ENCODE results near the gene RASA2.
A peak's percentile ranks its signal among the peaks of the same experiment; 100 is the strongest.

Gene RASA2

DNA sequence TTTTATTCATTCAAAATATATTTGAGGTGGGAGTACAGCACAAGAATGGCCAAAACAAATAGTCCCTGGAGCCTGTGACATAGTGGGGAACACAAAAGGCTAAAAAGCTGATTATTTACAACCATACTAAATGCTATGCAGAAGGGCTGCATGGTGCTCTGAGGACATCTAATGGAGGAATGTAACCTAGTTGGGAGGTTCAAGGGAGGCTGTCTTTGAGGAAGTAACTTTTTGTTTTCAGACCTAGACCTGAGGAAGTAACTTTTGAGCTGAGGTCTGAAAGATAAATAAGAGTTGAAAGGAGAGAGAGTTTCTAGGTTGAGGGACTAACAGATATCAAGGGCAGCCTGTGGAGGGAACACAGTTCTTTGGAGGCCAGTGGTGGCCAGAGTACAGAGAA, 34.8 kb upstream of the RASA2 start:
- TF ChIP-seq, protein P1, sequence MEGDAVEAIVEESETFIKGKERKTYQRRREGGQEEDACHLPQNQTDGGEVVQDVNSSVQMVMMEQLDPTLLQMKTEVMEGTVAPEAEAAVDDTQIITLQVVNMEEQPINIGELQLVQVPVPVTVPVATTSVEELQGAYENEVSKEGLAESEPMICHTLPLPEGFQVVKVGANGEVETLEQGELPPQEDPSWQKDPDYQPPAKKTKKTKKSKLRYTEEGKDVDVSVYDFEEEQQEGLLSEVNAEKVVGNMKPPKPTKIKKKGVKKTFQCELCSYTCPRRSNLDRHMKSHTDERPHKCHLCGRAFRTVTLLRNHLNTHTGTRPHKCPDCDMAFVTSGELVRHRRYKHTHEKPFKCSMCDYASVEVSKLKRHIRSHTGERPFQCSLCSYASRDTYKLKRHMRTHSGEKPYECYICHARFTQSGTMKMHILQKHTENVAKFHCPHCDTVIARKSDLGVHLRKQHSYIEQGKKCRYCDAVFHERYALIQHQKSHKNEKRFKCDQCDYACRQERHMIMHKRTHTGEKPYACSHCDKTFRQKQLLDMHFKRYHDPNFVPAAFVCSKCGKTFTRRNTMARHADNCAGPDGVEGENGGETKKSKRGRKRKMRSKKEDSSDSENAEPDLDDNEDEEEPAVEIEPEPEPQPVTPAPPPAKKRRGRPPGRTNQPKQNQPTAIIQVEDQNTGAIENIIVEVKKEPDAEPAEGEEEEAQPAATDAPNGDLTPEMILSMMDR (IDR thresholded peaks at IDR 0.05): peak; percentile 56; the same call in 1 of the 2 replicates

DNA sequence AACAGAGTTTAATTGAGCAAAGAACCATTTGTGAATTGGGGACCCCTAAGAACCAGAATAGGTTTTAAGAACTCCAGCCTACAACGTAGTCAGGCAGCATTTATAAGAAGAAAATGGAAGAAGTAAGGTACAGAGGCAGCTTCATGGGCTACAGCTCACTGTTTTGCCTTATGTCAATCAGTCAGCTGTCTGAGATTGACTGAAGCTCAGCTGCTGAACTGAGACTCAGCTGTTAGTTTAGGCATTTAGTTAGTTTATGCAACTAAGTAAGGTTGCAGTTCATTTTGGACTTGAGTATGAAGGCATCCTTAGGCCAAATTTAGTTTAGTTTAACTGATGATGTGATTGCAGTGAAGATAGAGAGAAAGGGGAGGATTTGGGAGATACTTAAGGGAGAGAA, 34.1 kb upstream of the RASA2 start:
- TF ChIP-seq, protein P1 (IDR thresholded peaks at IDR 0.05): no peak

DNA sequence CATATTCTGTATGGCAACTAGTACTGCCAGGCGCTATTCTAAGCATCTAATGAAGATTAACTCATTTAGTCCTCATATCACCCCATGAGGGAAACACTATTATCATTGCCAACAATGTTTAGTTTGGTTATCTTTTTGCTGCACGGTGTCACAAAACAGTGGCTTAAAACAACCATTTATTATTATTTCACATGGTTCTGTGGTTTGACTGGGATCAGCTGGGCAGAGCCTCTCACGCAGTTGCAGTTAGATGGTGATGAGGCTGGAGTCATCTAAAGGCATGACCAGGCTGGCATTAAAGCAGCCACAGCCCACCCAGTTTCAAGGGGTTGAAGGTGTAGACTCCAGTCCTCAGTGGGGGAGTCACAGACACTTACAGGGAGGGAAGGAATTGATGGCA, 32.8 kb upstream of the RASA2 start:
- TF ChIP-seq, protein P1 (IDR thresholded peaks at IDR 0.05): no peak

DNA sequence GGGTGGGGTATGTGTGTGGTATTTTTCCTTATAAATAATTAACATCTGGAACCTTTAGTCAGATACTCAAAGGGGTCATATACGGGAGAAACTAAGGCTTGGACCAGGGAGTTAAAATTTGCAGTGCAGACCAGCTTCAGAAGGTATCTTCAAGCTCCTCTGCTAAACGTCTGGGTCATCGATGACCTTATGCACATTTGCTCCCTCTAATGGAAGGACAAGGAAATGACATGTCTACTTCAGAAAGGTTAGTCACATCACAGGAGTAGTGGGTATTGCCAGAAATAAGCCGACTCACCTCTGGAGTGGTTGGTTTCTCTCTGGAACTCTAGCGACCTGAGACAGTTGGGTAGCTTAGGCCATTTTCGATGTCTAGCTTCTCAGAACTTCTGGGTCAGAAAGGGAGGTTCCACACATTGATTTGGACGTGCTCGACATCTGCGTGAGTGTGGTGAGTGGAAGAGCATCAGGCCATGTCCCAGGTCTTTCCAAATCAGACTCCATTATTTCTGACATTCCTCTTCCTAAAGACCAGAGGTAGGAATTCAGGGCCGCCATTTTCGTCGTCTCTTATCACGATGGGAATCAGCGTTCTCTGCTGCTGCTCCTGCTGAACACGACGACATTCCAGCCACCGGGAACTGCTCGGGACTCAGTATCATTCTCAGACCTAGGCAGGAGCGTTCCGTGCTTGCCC, 31.8 kb upstream of the RASA2 start:
- TF ChIP-seq, protein P1 (IDR thresholded peaks at IDR 0.05): peak; percentile 68

- TF ChIP-seq, protein P1 (IDR thresholded peaks at IDR 0.05): no peak
Observed at GRCh38 chr3:141455603-141456300, 31.1 kb upstream of the RASA2 start.

GRCh38 chr3:141456301-141456625, 30.6 kb upstream of the RASA2 start:
- TF ChIP-seq, protein P1 (IDR thresholded peaks at IDR 0.05): no peak

DNA sequence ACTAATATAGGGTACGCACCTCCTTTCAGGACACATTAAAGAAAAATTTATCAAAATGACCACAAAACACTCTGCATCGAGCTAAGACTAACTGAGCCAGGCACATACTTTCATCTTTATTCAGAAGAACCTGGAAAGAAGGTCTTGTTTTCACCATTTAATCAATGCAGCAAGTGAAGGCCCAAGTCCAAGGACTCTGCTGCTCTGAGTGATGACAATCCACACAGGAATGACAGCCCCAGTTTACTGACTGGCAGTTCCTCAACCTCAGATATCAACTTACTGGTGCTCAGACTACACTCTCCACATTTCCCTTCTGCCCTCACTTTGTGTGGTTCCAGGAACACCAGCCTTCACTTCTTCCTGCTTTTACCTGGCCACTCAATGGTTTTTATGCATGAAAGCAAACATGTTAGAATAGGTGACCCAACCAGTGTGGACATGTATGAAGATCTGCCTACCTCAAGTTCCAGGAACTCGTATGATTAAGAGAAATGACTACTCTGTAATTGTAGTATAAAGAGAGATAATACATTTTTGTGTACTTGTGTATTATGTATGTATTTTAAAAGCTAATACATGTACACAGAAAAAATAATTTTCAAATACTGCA, 29.1 kb upstream of the RASA2 start:
- TF ChIP-seq, protein P1 (IDR thresholded peaks at IDR 0.05): no peak
